GM12878 (cell line): ENCODE results near the gene LRRC10B. TPM values are rescaled to one million over a fixed set of nuclear protein-coding genes. Genes with fewer than 3 reads are reported as not detected.

ENCODE experiments used
- BMI1 ChIP-seq: fragments of 450-650 bp; IDR thresholded peaks from 2 replicates; pipeline ENCODE4 v1.6.1; 2016; ENCODE audit warnings: mild to moderate bottlenecking, moderate library complexity, borderline replicate concordance
- CBFB ChIP-seq: IDR thresholded peaks from 2 replicates; pipeline ENCODE4 v1.6.1; 2016; ENCODE audit warnings: antibody characterized with exemption, low read depth
- CUX1 ChIP-seq: IDR thresholded peaks from 2 replicates; pipeline ENCODE4 v1.6.1; 2012; ENCODE audit warnings: improper control_type of control experiment, low read depth, low read length; ENCODE audit not compliant: insufficient replicate concordance
- EED ChIP-seq: sonication (generic); IDR thresholded peaks from 2 replicates; pipeline ENCODE4 v1.6.1; 2016; ENCODE audit warnings: antibody characterized with exemption, low read depth
- FOS ChIP-seq: IDR thresholded peaks from 3 replicates; pipeline ENCODE4 v1.6.1; 2011; ENCODE audit warnings: borderline replicate concordance; ENCODE audit not compliant: insufficient read length; ENCODE audit errors: extremely low read depth
- HDAC6 ChIP-seq: fragments of 200-600 bp; sonication (generic); IDR thresholded peaks from one replicate; pipeline ENCODE4 v1.8.0; 2017; ENCODE audit warnings: antibody characterized with exemption; ENCODE audit not compliant: unreplicated experiment
- MAX ChIP-seq: IDR thresholded peaks from 2 replicates; pipeline ENCODE4 v1.6.1; 2012; ENCODE audit warnings: low read depth, low read length, improper control_type of control experiment
- NBN ChIP-seq: fragments of 450-650 bp; IDR thresholded peaks from 2 replicates; pipeline ENCODE4 v1.6.1; 2016
- POLR2AphosphoS2 ChIP-seq: IDR thresholded peaks from 2 replicates; pipeline ENCODE4 v1.6.1; 2011; ENCODE audit warnings: low read depth, mild to moderate bottlenecking, low read length, improper control_type of control experiment, moderate library complexity
- SKIL ChIP-seq: fragments of 450-650 bp; IDR thresholded peaks from 2 replicates; pipeline ENCODE4 v1.6.1; 2017; ENCODE audit warnings: mild to moderate bottlenecking, low read depth, inconsistent platforms; ENCODE audit not compliant: poor library complexity, severe bottlenecking
- SMC3 ChIP-seq: IDR thresholded peaks from 2 replicates; pipeline ENCODE4 v1.6.1; 2011; ENCODE audit warnings: low read length, improper control_type of control experiment, borderline replicate concordance
- SP1 ChIP-seq: IDR thresholded peaks from one replicate; pipeline ENCODE4 v1.6.1; 2011; ENCODE audit warnings: low read depth, low read length
- TARDBP ChIP-seq: IDR thresholded peaks from 2 replicates; pipeline ENCODE4 v1.6.1; 2016; ENCODE audit warnings: borderline replicate concordance
- ZSCAN29 ChIP-seq: fragments of 450-650 bp; IDR thresholded peaks from 2 replicates; pipeline ENCODE4 v1.6.1; 2017; ENCODE audit warnings: mild to moderate bottlenecking, moderate library complexity
- ZZZ3 ChIP-seq: IDR thresholded peaks from 2 replicates; pipeline ENCODE4 v1.6.1; 2011; ENCODE audit warnings: low read depth; ENCODE audit not compliant: control insufficient read depth, insufficient read length
- polyA plus RNA-seq, 11 experiments: library from polyadenylated mRNA; depleted of rRNA in 4 of 11; unstranded in 6 of 11; stranded (reverse) in 5 of 11; fragments of >200 nt; fragmentation: Nextera tagmentation in 4 of 11; fragmentation: Illumina TruSeq in 1 of 11; extraction: Ambion mirVana in 4 of 11; extraction: Trizol in 1 of 11; gene quantifications; 1 replicate in 1 of 11; 2 replicates in 10 of 11; pipeline versions ENCODE4 v1.2.1 to v1.2.3, GENCODE V29; 2011 to 2016; ENCODE audit warnings: inconsistent platforms in 2 of 11, missing spikeins in 2 of 11, low read depth in 1 of 11
- total RNA-seq, 4 experiments: library from RNA; depleted of rRNA in 3 of 4; stranded (reverse); fragments of >200 nt in 3 of 4; fragmentation: Illumina TruSeq in 1 of 4; extraction: Trizol in 1 of 4; gene quantifications; 2 replicates each; pipeline versions ENCODE4 v1.2.1 to v1.2.3, GENCODE V29; 2013 to 2021
- TF ChIP-seq, protein P1 (sequence below): fragments of 450-650 bp; IDR thresholded peaks from 2 replicates; pipeline ENCODE4 v1.6.1; 2018; ENCODE audit warnings: borderline replicate concordance, mild to moderate bottlenecking; ENCODE audit not compliant: partially characterized antibody
- TF ChIP-seq, protein P2 (sequence below): IDR thresholded peaks from 2 replicates; pipeline ENCODE4 v1.6.1; 2011; ENCODE audit warnings: borderline replicate concordance, low read depth, mild to moderate bottlenecking, moderate library complexity, low read length; ENCODE audit not compliant: insufficient read depth, poor library complexity, severe bottlenecking

Gene LRRC10B
- total and polyA plus RNA-seq, 10 of the 15 experiments (the other 5 are each of a cell fraction or from before 2014, with no cell fraction given), result not detected

GRCh38 chr11:61509043-61510029, 787 bp downstream of the LRRC10B start (continued):
- TF ChIP-seq CUX1 (no peak), NBN (no peak), MAX (0 out of 2 replicates have a peak, but pooled peaks have one; percentile 24), SMC3 (no peak), ZSCAN29 (no peak), EED (no peak), SP1 (no peak), SKIL (no peak), POLR2AphosphoS2 (no peak), ZZZ3 (no peak), TARDBP (no peak), CBFB (no peak), BMI1 (no peak), FOS (no peak), HDAC6 (peak; percentile 90)
- TF ChIP-seq, protein P1, sequence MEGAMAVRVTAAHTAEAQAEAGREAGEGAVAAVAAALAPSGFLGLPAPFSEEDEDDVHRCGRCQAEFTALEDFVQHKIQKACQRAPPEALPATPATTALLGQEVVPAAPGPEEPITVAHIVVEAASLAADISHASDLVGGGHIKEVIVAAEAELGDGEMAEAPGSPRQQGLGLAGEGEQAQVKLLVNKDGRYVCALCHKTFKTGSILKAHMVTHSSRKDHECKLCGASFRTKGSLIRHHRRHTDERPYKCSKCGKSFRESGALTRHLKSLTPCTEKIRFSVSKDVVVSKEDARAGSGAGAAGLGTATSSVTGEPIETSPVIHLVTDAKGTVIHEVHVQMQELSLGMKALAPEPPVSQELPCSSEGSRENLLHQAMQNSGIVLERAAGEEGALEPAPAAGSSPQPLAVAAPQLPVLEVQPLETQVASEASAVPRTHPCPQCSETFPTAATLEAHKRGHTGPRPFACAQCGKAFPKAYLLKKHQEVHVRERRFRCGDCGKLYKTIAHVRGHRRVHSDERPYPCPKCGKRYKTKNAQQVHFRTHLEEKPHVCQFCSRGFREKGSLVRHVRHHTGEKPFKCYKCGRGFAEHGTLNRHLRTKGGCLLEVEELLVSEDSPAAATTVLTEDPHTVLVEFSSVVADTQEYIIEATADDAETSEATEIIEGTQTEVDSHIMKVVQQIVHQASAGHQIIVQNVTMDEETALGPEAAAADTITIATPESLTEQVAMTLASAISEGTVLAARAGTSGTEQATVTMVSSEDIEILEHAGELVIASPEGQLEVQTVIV, result no peak
- TF ChIP-seq, protein P2, sequence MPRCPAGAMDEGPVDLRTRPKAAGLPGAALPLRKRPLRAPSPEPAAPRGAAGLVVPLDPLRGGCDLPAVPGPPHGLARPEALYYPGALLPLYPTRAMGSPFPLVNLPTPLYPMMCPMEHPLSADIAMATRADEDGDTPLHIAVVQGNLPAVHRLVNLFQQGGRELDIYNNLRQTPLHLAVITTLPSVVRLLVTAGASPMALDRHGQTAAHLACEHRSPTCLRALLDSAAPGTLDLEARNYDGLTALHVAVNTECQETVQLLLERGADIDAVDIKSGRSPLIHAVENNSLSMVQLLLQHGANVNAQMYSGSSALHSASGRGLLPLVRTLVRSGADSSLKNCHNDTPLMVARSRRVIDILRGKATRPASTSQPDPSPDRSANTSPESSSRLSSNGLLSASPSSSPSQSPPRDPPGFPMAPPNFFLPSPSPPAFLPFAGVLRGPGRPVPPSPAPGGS, result no peak
